ENCODE measurements around the gene SCAF4. TPM values are rescaled to one million over a fixed set of nuclear protein-coding genes. Genes with fewer than 3 reads are reported as not detected.

The SCAF4 gene
- total RNA-seq, 1 donor from 2014 or later, result 15.3 TPM

- TF ChIP-seq CTCF (IDR thresholded peaks at IDR 0.05; ENCODE audit: borderline replicate concordance), result no peak
- intact Hi-C loops (cut with micrococcal nuclease), result no loop called here
- H3K4me3 ChIP-seq, result no peak overlapping the region
- no peaks in the 10 kb centered on the region for H3K9me3 ChIP-seq (replicated peaks)
- H3K36me3 ChIP-seq, result peaks cover 61% of the 10 kb centered on the region
- H3K27ac ChIP-seq (replicated peaks), result no peak overlapping the region
- DNase-seq, result no peak
- H3K4me1 ChIP-seq, result peaks cover 20% of the 10 kb centered on the region
- H3K27me3 ChIP-seq (ENCODE audit: low read depth), result no peaks in the 10 kb centered on the region
Observed at GRCh38 chr21:31671146-31671716, 60.7 kb downstream of the SCAF4 start.

- intact Hi-C loops (cut with micrococcal nuclease), result no loop called here
Observed at GRCh38 chr21:31670070-31670469, 61.8 kb downstream of the SCAF4 start.

GRCh38 chr21:31668651-31669491 is 63.0 kb downstream of the SCAF4 start:
- Histone ChIP-seq H3K4me1 (peaks cover 39% of the 10 kb centered on the region), H3K36me3 (peaks cover 83% of the 10 kb centered on the region), H3K4me3 (no peak overlapping the region), H3K27me3 (ENCODE audit: low read depth) (no peaks in the 10 kb centered on the region), H3K27ac (replicated peaks) (no peak overlapping the region), H3K9me3 (replicated peaks) (no peaks in the 10 kb centered on the region)
- no peak for TF ChIP-seq CTCF (IDR thresholded peaks at IDR 0.05; ENCODE audit: borderline replicate concordance)
- DNase-seq, result no peak
- intact Hi-C loops (cut with micrococcal nuclease), result no loop called here

More at GRCh38 chr21:31670070-31670469, 61.8 kb downstream of the SCAF4 start:
- H3K9me3 ChIP-seq (replicated peaks), result no peaks in the 10 kb centered on the region
- peaks cover 28% of the 10 kb centered on the region for H3K4me1 ChIP-seq
- no peak for DNase-seq
- no peaks in the 10 kb centered on the region for H3K27me3 ChIP-seq (ENCODE audit: low read depth)
- no peak overlapping the region for H3K4me3 ChIP-seq
- H3K36me3 ChIP-seq, result peaks cover 71% of the 10 kb centered on the region
- TF ChIP-seq CTCF (IDR thresholded peaks at IDR 0.05; ENCODE audit: borderline replicate concordance), result no peak
- H3K27ac ChIP-seq (replicated peaks), result no peak overlapping the region

- Histone ChIP-seq H3K27ac (replicated peaks) (no peak overlapping the region), H3K9me3 (replicated peaks) (no peaks in the 10 kb centered on the region), H3K36me3 (peaks cover 91% of the 10 kb centered on the region), H3K4me3 (no peak overlapping the region), H3K27me3 (ENCODE audit: low read depth) (no peaks in the 10 kb centered on the region), H3K4me1 (peaks cover 51% of the 10 kb centered on the region)
- DNase-seq, result no peak
- intact Hi-C loops (cut with micrococcal nuclease), result no loop called here
- no peak for TF ChIP-seq CTCF (IDR thresholded peaks at IDR 0.05; ENCODE audit: borderline replicate concordance)
Observed at GRCh38 chr21:31667639-31668038, 64.3 kb downstream of the SCAF4 start.

- no peak for DNase-seq
- no peak for TF ChIP-seq CTCF (IDR thresholded peaks at IDR 0.05; ENCODE audit: borderline replicate concordance)
- Histone ChIP-seq H3K4me1 (peaks cover 56% of the 10 kb centered on the region), H3K4me3 (no peak overlapping the region), H3K9me3 (replicated peaks) (no peaks in the 10 kb centered on the region), H3K27me3 (ENCODE audit: low read depth) (no peaks in the 10 kb centered on the region), H3K36me3 (peaks cover 89% of the 10 kb centered on the region), H3K27ac (replicated peaks) (no peak overlapping the region)
- intact Hi-C loops (cut with micrococcal nuclease), result no loop called here
Observed at GRCh38 chr21:31667132-31667531, 64.8 kb downstream of the SCAF4 start.
